LNCaP clone FGC (cell line): ENCODE measurements around the gene CALCOCO2.
A peak's percentile ranks its signal among the peaks of the same experiment; 100 is the strongest.

Experiments used
- DNase-seq: peaks from one replicate; pipeline ENCODE4 v3.0.0-alpha.2; 2011; ENCODE audit warnings: low read depth
- H3K4me3 ChIP-seq: 2 replicates; pipeline ENCODE4 v1.5.1; 2011; ENCODE audit warnings: mild to moderate bottlenecking, low read depth, low read length, control low read depth
- TF ChIP-seq, protein P1 (sequence below): IDR thresholded peaks from 2 replicates; pipeline ENCODE4 v1.5.1; 2012; ENCODE audit warnings: mild to moderate bottlenecking; ENCODE audit not compliant: control insufficient read depth, insufficient read depth; ENCODE audit errors: extremely low read depth

CALCOCO2 gene

DNA sequence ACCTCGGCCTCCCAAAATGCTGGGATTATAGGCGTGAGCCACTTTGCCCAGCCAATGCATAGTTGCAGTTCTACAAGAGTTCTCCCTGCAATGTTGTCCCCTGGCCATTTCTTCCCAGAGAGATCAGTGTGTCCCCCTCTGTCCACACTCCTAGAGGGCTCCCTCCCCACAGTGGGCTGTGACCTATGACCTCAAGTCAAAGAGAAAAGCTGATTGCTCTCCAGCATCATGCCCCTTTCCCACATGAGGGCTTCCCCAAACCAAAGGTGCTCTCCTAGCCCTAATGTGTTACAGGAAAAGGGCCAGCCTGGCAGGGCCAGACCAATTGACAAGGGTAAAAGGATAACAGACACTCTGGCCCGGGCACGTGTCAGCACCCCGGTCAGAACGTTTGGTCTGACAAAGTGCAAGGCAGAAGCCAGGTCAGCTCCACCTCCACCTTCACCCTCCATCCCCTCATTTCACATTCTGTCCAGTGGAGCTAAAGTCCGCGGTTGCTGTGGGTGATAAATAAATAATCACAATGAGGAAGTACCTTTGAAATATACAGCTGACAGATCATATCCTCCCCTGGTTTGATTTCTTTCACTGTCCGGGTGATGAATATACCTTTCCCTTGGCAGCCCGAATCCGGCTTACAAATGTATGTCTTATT lies 31.6 kb upstream of the CALCOCO2 start:
- TF ChIP-seq, protein P1, sequence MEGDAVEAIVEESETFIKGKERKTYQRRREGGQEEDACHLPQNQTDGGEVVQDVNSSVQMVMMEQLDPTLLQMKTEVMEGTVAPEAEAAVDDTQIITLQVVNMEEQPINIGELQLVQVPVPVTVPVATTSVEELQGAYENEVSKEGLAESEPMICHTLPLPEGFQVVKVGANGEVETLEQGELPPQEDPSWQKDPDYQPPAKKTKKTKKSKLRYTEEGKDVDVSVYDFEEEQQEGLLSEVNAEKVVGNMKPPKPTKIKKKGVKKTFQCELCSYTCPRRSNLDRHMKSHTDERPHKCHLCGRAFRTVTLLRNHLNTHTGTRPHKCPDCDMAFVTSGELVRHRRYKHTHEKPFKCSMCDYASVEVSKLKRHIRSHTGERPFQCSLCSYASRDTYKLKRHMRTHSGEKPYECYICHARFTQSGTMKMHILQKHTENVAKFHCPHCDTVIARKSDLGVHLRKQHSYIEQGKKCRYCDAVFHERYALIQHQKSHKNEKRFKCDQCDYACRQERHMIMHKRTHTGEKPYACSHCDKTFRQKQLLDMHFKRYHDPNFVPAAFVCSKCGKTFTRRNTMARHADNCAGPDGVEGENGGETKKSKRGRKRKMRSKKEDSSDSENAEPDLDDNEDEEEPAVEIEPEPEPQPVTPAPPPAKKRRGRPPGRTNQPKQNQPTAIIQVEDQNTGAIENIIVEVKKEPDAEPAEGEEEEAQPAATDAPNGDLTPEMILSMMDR = no peak
- no peak overlapping the region for H3K4me3 ChIP-seq
- no peak for DNase-seq

DNA sequence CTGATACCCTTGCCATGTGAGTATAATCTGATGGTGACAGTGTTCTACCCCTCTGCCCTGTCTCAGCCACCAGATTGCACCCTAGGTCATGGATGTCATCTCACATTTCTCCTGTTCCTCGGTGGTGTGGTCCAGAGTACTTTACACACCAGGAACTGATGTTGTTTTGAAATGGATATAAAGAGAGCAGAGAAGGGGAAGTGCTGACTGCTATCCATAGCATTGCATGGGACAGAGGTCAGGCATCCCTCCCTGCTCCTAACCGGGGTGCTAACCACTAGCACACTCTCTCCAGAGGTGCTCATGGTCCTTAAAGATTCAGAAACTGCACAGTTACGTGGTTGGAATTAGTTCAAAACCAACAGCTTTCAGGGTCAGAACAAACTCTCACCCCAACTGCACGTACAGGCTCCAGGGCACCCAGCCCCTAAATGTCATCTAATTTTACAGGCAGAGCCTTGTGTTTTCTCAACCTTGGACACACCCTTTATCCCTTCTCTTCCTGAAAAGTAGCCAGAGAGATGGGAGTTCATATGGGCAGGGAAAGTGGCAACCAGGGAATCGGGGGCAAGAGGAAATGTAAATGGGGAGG lies 30.1 kb upstream of the CALCOCO2 start:
- TF ChIP-seq, protein P1 = no peak
- no peak for DNase-seq
- H3K4me3 ChIP-seq = no peak overlapping the region

DNA sequence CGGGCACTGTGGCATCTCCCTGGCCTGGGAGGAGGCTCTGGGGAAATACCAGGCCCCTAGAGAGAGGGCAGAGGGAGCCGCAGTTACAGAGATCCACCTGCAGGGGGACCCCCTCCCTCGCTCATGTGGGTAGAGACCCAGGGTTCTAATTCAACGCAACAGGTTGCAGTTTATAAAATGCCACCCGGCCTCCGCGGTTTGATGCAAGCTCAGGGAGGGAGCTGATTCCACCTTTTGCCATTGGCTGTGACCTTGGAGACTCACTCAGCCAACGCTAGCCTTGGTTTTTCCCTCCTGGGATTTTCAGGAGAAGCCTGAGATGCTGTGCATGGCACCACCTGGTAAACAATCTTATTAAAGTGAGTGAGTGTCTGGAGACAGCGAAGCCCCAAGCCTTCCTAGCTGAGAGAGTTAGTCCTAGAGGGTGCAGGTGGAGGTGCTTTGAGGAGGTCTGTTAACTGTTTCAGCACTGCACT lies 25.9 kb upstream of the CALCOCO2 start:
- TF ChIP-seq, protein P1 = peak; percentile 79
- no peak overlapping the region for H3K4me3 ChIP-seq
- no peak for DNase-seq

DNA sequence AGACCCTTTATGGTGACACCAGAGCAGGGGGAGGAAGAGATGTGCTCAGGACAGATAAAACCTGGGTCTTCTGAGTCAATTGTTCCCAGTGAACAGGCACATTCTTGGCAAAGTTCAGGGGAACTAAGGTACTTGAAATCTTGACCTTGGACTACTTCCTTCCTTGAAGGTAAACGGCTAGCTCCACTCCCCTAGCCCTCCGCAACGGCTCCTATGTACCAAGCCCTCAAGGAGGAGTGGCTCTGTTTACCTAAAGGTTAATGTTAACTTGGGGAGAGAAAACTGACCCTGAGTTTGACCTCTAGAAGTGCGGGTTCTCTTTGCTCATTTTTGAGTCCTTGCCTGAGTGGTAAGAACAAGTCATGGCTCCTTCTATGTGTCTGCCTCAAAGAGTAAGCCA lies 21.7 kb upstream of the CALCOCO2 start:
- no peak overlapping the region for H3K4me3 ChIP-seq
- TF ChIP-seq, protein P1 = no peak
- DNase-seq = no peak

DNA sequence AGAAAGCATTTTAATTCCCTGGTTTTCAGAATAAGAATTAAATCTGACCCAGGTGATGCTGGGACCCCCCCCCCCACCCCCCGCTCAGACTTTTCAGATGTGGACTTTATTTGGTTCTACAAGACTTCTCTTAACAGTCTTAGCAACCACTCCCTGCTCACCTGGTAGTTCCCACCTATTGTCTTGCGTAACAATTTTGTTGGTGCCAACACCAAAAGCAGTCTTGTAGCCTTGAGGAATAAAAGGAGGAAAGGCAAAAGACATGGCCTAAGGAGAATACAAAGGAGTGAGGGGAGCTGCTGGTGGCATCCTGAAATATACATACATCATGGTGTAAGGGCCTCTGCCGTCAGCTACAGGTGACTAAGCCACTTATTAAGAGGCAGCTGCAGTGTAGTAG lies 18.8 kb upstream of the CALCOCO2 start:
- no peak overlapping the region for H3K4me3 ChIP-seq
- TF ChIP-seq, protein P1 = no peak
- no peak for DNase-seq

DNA sequence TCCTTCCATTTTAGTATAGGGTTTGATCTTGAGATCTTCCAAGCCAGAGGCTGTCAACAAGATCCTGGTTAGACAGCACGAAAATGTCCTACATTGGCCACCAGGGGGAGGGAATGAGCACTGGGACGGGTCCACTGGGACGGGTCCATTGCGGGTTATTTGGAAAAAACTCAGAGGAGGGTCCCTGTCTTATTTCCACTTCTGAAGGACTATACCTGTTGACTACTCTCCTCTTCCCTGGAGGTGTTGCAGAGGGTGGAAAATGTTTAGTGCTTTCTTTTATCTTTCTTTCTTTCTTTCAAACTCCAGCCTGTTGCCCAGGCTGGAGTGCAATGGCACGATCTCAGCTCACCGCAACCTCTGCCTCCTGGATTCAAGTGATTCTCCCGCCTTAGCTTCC lies 16.3 kb upstream of the CALCOCO2 start:
- no peak for DNase-seq
- H3K4me3 ChIP-seq = no peak overlapping the region
- TF ChIP-seq, protein P1 = peak; percentile 78

DNA sequence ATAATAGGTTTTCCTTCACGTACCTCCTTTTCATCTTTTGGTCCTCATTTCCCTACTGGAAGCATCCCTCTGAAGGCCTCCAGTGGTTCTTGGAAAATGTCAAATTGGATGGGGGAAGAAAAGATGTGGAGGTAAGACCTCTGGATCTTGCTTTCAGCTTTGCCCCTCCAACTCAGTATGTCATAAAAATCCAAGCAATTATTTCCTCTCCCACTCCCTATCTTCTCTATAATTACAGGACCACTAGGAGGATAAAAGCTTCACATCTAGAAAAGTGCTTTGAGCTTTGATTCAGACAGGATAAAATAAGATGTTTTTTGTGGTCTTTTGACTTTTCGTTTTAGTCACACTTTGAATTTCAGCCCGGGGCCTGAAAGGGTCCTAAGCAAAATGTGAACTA lies 15.5 kb upstream of the CALCOCO2 start:
- no peak for DNase-seq
- H3K4me3 ChIP-seq = no peak overlapping the region
- TF ChIP-seq, protein P1 = no peak
